Left ventricle myocardium inferior (tissue), 1 donor: ENCODE measurements around the gene MAP4K4. TPM values are rescaled to one million over a fixed set of nuclear protein-coding genes. Genes with fewer than 3 reads are reported as not detected.

Experiments used
- DNase-seq: peaks from one replicate; pipeline ENCODE4 v3.0.0-alpha.2; 2020
- H3K27ac ChIP-seq: fragments of 200-600 bp; replicated peaks from 2 replicates; pipeline ENCODE4 v1.8.0; 2021
- H3K27me3 ChIP-seq: fragments of 200-600 bp; 2 replicates; pipeline ENCODE4 v1.8.0; 2021; ENCODE audit warnings: low read depth
- H3K36me3 ChIP-seq: fragments of 200-600 bp; 2 replicates; pipeline ENCODE4 v1.8.0; 2021
- H3K4me1 ChIP-seq: fragments of 200-600 bp; 2 replicates; pipeline ENCODE4 v1.8.0; 2021
- H3K4me3 ChIP-seq: fragments of 200-600 bp; 2 replicates; pipeline ENCODE4 v1.8.0; 2021; ENCODE audit warnings: mild to moderate bottlenecking, moderate library complexity
- H3K9me3 ChIP-seq: fragments of 200-600 bp; replicated peaks from 2 replicates; pipeline ENCODE4 v1.8.0; 2021
- CTCF ChIP-seq: fragments of 200-600 bp; IDR thresholded peaks from 2 replicates; pipeline ENCODE4 v1.8.0; 2021; ENCODE audit warnings: antibody characterized with exemption, mild to moderate bottlenecking, borderline replicate concordance
- intact Hi-C: fragments of 100-400 bp; cut with micrococcal nuclease; formaldehyde crosslinking; loops from one replicate; pipeline ENCODE4 v1.11.0; 2022
- total RNA-seq: library from RNA; stranded (reverse); fragmentation: NEBNext Ultra II Directional; extraction: Animal tissue kit (Norgen Biotek cat#: 25700); gene quantifications from one replicate; pipeline ENCODE4 v1.2.1, GENCODE V29; 2021
- donor health status: DM: no; HTN: yes; CAD: no; lungs with severe emphysema.

MAP4K4 gene
- total RNA-seq, 1 donor from 2014 or later, result 102 TPM

GRCh38 chr2:101850450-101850849 lies 152.9 kb downstream of the MAP4K4 start:
- peaks cover 59% of the 10 kb centered on the region for H3K36me3 ChIP-seq

DNA sequence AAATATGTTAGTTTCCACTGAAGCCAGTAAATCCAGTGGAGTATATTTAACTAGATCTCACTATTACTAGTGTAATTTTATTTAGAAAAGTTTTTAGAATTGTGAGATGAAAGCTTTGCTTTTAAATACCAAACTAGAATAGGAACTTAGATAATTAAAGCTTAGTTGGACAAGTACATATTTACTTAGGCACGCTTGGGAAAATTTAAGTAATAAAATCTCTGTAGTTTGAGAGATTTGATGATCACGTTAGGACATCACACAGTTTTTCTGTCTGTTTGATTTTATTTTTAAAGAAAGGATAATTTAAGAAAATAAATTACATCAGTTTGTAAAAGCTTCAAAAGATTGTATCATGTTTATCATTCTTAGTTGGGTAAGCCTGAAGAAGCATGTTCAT lies 153.5 kb downstream of the MAP4K4 start:
- H3K4me1 ChIP-seq, result peaks cover 44% of the 10 kb centered on the region
- no peaks in the 10 kb centered on the region for H3K9me3 ChIP-seq
- H3K27me3 ChIP-seq, result no peaks in the 10 kb centered on the region
- TF ChIP-seq CTCF, result no peak
- no peak for DNase-seq
- H3K36me3 ChIP-seq, result peaks cover 58% of the 10 kb centered on the region
- H3K4me3 ChIP-seq, result no peak overlapping the region
- intact Hi-C loops, result no loop called here
- H3K27ac ChIP-seq, result no peak overlapping the region

More at GRCh38 chr2:101850450-101850849, 152.9 kb downstream of the MAP4K4 start:
- intact Hi-C loops, result no loop called here
- Histone ChIP-seq H3K4me3 (no peak overlapping the region), H3K9me3 (no peaks in the 10 kb centered on the region), H3K4me1 (peaks cover 43% of the 10 kb centered on the region), H3K27ac (no peak overlapping the region), H3K27me3 (no peaks in the 10 kb centered on the region)
- no peak for DNase-seq
- TF ChIP-seq CTCF, result no peak

DNA sequence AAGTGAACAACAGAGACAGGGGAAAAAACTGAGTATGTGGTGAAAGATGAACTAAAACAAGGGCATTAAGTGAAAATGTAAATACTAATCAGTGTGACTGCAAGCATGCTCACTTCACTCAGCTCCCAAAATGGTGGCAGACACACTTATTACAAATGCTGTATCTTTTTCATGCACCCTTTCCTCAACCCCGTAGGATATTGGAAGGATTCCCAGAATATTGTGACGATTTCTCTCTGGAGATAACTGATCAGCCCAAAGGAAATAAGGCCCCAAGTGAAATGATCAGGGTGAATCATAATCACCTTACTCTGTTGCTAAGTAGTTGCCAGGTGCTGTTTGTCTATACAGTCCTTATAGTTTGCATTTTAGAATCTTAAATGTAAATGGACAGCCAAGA lies 155.3 kb downstream of the MAP4K4 start:
- H3K4me3 ChIP-seq, result no peak overlapping the region

DNA sequence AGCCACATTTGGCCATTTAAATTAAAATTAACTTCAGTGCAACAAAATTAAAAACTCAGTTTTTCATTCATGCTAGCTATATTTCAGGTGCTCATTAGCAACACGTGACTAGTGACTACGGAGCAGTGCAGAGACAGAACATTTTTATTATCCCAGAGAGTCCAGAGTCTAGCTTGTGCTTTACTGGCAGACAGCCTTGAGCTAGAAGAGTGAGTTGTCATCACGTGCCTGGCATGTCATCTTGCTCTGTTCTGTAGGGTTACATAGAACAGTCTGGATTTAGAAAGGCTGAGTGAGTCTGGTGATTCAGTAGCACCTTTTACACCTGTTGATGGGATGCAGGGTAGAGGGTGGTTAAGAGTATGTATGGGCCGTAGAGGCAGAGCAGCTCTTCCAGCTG lies 157.4 kb downstream of the MAP4K4 start:
- intact Hi-C loops, result no loop called here
- Histone ChIP-seq H3K4me1 (peaks cover 26% of the 10 kb centered on the region), H3K36me3 (peaks cover 63% of the 10 kb centered on the region), H3K27me3 (no peaks in the 10 kb centered on the region), H3K9me3 (no peaks in the 10 kb centered on the region), H3K27ac (no peak overlapping the region), H3K4me3 (no peak overlapping the region)
- DNase-seq, result no peak
- TF ChIP-seq CTCF, result no peak

More for the DNA sequence above, 155.3 kb downstream of the MAP4K4 start:
- no peaks in the 10 kb centered on the region for H3K27me3 ChIP-seq
- H3K9me3 ChIP-seq, result no peaks in the 10 kb centered on the region
- H3K4me1 ChIP-seq, result peaks cover 46% of the 10 kb centered on the region
- no peak for DNase-seq
- no peak overlapping the region for H3K27ac ChIP-seq
- intact Hi-C loops, result no loop called here
- no peak for TF ChIP-seq CTCF
- H3K36me3 ChIP-seq, result peaks cover 56% of the 10 kb centered on the region

GRCh38 chr2:101855776-101856175 lies 158.3 kb downstream of the MAP4K4 start:
- no peak overlapping the region for H3K27ac ChIP-seq
- intact Hi-C loops, result no loop called here
- no peaks in the 10 kb centered on the region for H3K9me3 ChIP-seq
- peaks cover 18% of the 10 kb centered on the region for H3K4me1 ChIP-seq
- H3K4me3 ChIP-seq, result no peak overlapping the region
- H3K36me3 ChIP-seq, result peaks cover 66% of the 10 kb centered on the region
- no peak for DNase-seq
- no peaks in the 10 kb centered on the region for H3K27me3 ChIP-seq
- no peak for TF ChIP-seq CTCF

- H3K4me3 ChIP-seq, result no peak overlapping the region
- peaks cover 18% of the 10 kb centered on the region for H3K4me1 ChIP-seq
- H3K27me3 ChIP-seq, result no peaks in the 10 kb centered on the region
- no peaks in the 10 kb centered on the region for H3K9me3 ChIP-seq
- intact Hi-C loops, result no loop called here
- no peak overlapping the region for H3K27ac ChIP-seq
- no peak for TF ChIP-seq CTCF
- H3K36me3 ChIP-seq, result peaks cover 63% of the 10 kb centered on the region
- no peak for DNase-seq
Measured at GRCh38 chr2:101858246-101858645, 160.7 kb downstream of the MAP4K4 start.
